ENCODE measurements around the gene TCF4. TPM values are rescaled to one million over a fixed set of nuclear protein-coding genes. Genes with fewer than 3 reads are reported as not detected.
A peak's percentile ranks its signal among the peaks of the same experiment; 100 is the strongest.
"Not testable (repeated sequence)": the region's sequence is repeated elsewhere in the genome, so short reads cannot be mapped to it uniquely, and the experiment has no call there.

TCF4 gene
- polyA plus RNA-seq, 4 donors, result 66.7 to 96.7 (median 70.7) TPM

GRCh38 chr18:55483266-55483871, 104.6 kb downstream of the TCF4 start:
- DNase-seq (ENCODE audit: low read depth in 4 of 4, low spot score in 3 of 4), result no peak

- no peak for DNase-seq (ENCODE audit: low read depth in 4 of 4, low spot score in 3 of 4)
Measured at GRCh38 chr18:55479656-55480420, 108.2 kb downstream of the TCF4 start.

DNA sequence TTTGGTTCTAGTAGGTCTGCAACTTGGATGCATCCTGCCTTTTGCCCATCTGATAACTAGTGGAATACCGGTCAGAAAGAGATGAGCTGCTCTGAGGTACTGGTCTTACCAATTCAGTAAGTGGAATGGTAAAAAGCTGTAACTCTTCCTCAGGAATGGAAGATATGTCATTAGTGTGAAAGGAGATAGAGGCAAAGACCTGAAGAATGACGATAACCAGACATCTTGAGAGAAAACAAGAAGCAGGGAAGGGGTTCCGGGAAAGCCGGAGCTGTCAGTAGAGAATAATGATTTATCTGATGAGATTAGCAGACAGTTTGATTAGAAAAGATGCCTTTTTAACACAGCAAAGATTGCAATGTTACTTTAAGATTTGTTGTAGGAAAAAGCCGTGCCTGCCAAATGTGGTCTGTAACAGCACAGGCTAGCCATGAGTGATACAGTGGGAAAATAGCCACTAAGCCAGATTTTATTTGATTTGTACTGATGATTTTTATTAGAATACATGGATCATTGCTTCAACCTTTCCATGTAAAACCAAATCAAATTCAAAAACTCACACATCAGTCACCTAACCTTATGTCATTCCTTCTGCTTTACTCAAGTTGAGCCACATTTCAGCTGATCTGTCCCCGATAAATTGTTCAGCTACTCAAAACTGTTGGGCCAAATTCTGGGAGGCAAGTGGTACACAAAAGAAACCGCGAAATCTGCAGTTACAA, 110.0 kb downstream of the TCF4 start:
- DNase-seq (ENCODE audit: low read depth in 4 of 4, low spot score in 3 of 4), result no peak

- DNase-seq (ENCODE audit: low read depth in 4 of 4, low spot score in 3 of 4), result no peak
Measured at GRCh38 chr18:55477499-55477859, 110.5 kb downstream of the TCF4 start.

- DNase-seq (ENCODE audit: low read depth in 4 of 4, low spot score in 3 of 4), result no peak
Measured at GRCh38 chr18:55475916-55476315, 112.1 kb downstream of the TCF4 start.

DNA sequence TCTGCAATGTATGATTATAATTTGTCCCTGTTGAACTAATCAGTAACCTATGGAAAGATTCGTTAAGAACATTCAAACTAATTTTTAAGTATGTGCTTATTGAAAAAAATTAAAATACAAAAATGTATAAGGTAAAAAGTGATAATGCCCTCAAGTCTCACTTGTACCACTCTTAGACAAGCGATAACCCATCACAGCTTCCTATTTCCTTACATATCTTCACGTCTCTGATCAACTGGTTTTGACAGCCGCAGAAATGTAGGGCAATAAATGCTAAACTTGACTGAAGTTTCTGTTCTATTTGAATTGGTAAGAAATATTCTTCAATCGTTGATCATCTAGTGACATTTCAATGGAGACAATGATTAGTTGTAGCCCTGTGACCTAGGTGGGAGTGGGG, 112.5 kb downstream of the TCF4 start:
- no peak for DNase-seq (ENCODE audit: low read depth in 4 of 4, low spot score in 3 of 4)

DNA sequence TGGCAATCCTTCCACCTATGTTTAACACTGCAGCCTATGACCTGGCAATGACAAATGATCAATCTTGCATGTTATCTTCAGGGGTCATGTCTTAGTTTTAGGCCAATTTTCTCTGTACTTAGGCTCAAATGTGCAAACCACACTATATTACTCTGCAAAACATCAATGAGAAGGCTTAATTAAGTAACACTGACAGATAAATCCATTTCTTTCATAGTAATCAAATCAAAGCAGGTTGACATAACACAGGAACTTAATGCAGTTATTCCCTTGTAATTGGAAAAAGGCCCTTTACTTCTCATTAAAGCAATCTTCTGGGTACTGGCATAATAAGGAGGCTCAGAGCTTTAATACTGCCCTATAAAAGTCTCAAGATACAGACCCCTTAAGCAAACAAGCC, 114.4 kb downstream of the TCF4 start:
- DNase-seq (ENCODE audit: low read depth in 4 of 4, low spot score in 3 of 4), result no peak

DNA sequence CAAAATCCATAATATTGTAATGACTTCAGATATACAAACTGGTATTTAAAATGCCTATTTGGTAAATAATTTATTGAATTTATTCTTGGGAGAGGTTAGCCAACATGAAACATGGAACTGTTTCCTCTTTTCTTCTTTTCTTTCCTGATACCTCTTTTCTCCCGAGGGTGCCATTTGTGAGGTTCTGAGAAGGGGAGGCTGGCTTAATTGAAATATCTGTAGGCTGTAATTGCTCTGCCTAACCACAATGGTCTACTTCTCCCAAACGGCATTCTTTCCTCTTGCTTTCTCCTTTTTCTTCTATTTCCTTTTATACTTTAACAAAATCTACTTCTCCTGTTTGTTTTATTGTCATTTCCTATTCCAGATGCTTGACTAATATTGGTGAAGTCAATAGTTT, 114.9 kb downstream of the TCF4 start:
- no peak for DNase-seq (ENCODE audit: low read depth in 4 of 4, low spot score in 3 of 4)

- DNase-seq (ENCODE audit: low read depth in 4 of 4, low spot score in 3 of 4), result no peak
Measured at GRCh38 chr18:55470826-55471225, 117.2 kb downstream of the TCF4 start.

GRCh38 chr18:55469134-55469533, 118.9 kb downstream of the TCF4 start:
- not testable (repeated sequence) for DNase-seq (ENCODE audit: low read depth in 4 of 4, low spot score in 3 of 4)

DNA sequence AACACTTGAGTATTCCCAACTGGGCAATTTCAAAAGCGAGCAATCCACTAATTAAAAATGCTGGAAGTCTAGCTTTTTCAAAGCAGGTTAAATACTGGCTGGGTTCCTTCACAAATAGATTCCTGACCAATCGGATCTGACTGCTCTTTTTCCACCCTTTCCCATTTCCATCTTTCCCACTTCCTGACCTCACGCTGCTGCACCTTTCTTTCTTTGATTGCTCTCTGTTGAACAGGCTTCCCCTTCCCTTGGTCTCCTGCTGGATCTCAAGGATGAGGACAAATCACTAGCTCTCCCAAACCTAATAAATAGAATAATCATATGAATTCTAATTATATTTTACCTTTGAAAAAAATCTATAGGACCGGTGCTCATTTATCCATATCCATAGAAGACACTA, 121.2 kb downstream of the TCF4 start:
- no peak for DNase-seq (ENCODE audit: low read depth in 4 of 4, low spot score in 3 of 4)

GRCh38 chr18:55465313-55465712, 122.7 kb downstream of the TCF4 start:
- no peak for DNase-seq (ENCODE audit: low read depth in 4 of 4, low spot score in 3 of 4)

DNA sequence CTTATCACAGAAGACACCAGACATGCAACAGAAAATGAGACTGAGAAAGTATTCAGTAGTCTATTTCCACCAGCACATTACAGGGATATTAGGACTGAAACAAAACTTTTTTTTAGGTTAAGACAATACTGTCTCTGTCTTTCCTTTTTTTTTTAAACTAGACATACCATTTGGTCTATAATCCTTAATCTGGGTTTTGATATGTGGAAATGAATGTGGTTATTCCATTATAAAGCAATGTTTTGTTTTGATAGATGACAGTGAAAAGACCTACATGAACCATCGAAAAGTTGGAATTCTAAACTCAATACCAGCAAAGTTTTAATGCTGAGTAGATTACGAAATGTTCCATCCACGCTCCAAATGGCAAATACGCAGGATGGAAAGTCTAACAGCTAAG, 123.4 kb downstream of the TCF4 start:
- DNase-seq (ENCODE audit: low read depth in 4 of 4, low spot score in 3 of 4), result no peak

DNA sequence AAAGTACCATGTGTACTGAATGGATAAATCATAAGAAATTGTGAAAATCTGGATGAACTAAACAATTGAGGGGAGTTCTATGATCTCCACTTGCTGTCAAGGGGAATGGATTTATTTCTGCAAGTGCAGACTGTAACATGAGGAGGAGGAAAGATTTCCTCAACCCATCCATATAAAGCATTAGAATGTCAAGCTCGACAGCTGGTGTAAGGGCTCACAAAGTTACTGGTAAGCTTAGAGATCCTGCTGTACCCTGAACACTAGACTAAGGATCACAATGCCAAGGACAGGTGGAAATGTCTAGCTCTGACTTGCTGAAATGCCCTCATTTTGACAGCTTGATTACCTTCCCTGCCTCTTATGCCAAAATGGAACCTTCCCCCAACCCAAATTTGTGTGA, 125.3 kb downstream of the TCF4 start:
- DNase-seq (ENCODE audit: low read depth in 4 of 4, low spot score in 3 of 4), result peak in 1 of 4 donors; percentile 44

- peak in 2 of 4 donors; percentile 31 to 42 for DNase-seq (ENCODE audit: low read depth in 4 of 4, low spot score in 3 of 4)
Measured at GRCh38 chr18:55461848-55462247, 126.1 kb downstream of the TCF4 start.

DNA sequence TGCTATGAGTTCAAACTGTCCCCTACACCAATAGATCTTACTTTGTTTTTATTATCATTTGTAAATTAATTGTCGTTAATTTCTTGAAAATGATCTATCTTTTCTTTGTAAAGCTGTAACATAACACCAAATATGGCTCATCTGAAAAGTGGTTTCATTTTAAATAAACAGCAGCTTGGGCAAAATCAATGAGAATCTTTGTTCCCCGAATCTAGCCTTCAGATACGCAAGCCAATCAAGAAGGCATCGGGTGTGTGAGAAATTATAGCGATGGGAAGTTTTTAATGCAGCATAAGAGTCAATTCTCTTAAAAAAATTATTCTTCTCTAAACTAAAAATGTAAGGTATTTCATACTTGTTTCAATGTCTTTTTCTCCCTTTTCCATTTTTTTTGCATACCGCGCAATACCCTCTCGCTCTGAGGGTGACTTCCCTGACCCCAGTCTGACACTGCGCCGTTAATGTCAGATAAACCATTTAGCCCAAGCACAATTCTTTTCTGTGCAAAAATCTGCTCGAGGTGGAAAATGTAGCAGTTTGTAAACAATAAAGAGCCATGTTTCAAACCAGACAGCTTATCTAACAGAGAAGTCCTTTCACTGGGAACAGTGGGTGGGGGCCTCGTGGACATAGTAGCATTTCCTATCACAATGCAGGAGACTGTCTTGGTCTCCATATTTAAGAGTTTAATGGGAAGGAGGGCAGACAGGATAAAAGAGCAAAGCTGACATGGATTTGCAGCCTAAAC, 129.4 kb downstream of the TCF4 start:
- no peak for DNase-seq (ENCODE audit: low read depth in 4 of 4, low spot score in 3 of 4)

DNA sequence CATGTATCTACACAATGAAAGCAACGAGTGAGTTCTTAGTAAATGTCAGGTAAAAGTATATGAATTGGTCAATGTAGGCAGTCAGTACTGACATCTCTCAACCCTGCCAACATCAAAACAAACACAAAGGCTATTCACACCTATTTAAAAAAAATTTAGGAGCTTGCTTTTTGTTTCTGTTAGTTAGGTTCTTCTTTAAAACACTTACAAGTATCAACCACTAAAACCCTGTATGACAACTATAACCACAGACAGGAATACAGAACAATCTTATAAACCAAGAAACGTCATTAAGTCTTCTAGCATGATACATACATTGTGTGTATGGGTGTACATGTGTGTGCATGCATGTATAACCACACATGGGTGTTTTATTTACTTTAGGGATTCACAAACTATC, 131.0 kb downstream of the TCF4 start:
- DNase-seq (ENCODE audit: low read depth in 4 of 4, low spot score in 3 of 4), result no peak

DNA sequence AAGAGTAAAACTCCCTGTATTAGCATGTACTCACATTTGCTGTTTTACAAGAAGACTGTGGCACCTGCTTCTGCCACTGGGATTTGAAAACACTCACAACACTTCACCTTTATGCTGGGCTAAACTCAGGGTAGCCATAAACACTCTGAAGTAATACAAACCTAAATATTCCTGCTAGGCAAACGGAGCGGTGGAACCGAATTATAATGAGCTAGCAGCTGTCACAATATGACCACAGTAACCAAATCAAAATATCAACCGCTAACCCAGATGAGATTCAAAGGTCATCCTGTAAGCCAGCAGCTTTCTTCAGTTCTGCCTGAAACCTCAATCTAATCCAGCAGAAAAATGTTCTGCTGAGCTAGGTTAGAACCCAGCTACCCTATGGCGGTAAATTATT, 132.1 kb downstream of the TCF4 start:
- DNase-seq (ENCODE audit: low read depth in 4 of 4, low spot score in 3 of 4), result no peak

DNA sequence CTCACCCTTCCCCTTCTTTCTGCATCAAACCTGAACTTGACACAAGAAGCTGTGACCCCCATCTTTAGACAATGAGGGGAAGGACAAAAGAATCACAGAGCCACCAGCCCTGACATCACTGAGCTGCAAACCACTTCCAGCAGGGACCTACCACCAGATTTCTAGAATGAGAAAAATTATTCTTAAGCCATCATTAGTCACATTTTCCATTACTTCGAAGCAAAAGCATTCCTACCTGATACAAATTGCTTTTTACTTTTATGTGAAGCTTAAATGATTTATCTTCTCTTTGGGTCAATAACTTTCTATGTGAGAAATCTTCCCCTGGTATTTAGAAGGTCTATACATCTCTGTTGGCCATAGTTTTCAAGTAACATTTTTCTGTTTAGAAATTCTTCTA, 134.8 kb downstream of the TCF4 start:
- no peak for DNase-seq (ENCODE audit: low read depth in 4 of 4, low spot score in 3 of 4)

GRCh38 chr18:55452123-55452611, 135.8 kb downstream of the TCF4 start:
- DNase-seq (ENCODE audit: low read depth in 4 of 4, low spot score in 3 of 4), result no peak

All from left renal pelvis (tissue), 4 donors.